DMS 273 (cell line): ENCODE data around the gene CHPF.

ENCODE experiments used
- DNase-seq: peaks from one replicate; lab custom pipeline; 2025; ENCODE audit not compliant: unreplicated experiment; lab: John Stamatoyannopoulos, UW

CHPF gene

DNA sequence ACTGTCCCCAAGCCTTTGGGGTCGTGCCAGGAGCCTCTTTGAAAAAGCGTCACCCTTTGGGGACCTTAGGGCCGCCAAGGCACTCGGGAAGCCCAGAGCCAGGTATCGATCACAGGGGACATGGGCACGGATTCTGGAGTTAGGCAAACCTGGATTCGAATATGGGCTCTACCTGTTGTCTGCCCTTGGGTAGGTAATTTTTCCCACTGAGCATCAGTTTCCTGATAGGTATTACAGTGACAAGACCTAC lies 9.5 kb upstream of the CHPF start:
- DNase-seq: no peak

DNA sequence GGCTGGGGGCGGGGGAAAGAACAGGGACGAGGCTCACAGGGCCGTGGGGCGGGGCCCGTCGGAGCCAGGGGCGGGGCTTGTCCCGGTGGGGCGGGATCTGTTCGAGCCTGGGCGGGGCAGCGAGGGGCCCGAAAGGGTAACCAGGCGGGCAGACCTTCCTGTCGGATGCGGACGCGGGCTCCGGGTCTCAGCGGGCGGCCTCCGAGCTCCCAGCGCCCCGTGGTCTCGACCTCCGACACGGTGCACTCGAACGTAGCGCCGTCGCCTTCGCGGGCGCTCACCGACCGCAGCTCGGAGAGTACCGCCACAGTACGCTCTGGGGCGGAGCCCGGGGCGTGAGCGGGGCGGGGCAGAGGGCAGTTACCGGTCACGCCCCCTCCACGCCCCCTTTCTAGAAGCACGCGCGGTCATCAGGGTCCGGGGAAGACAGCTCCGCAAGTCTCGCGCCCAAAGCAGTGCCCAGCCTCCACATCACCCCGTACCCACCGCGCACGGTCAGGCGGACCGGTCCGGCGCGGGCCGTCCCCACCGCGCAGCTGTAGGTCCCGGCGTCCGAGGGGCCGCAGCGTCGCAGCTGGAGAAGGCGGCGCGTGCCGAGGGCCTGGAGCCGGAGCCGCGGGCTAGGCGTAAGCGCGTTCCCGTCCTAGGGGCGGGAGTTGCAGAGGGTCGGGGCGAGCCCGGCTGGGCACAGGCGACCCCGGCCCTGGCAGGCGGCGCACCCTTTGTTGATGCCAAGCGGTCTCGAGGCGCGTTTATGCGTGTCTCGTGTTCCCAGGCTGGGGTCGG lies 9.0 kb upstream of the CHPF start:
- peak; percentile 94 for DNase-seq

GRCh38 chr2:219551441-219552381 lies 8.1 kb upstream of the CHPF start:
- peak; percentile 41 for DNase-seq

DNA sequence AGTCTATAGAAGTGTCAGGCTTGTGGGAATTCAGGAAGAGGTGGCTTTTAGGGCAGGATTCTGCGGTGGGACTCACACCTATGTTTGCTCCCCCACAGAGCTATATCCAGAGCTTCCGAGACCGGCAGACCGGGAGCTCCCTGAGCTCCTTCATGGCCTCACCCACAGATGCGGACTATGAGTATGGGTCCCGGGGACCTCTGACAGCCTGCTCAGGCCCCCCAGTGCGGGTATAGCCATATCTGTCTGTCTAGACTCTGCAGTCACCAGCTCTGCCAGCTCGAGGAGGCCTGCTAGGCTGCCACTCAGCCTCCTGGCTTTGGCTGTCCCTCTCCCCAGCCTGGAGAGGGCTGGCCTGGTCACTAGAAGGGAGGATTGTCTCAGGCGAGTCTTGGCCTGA lies 6.0 kb upstream of the CHPF start:
- no peak for DNase-seq

- no peak for DNase-seq
These were observed 5.4 kb upstream of the CHPF start for GRCh38 chr2:219548990-219549389.

DNA sequence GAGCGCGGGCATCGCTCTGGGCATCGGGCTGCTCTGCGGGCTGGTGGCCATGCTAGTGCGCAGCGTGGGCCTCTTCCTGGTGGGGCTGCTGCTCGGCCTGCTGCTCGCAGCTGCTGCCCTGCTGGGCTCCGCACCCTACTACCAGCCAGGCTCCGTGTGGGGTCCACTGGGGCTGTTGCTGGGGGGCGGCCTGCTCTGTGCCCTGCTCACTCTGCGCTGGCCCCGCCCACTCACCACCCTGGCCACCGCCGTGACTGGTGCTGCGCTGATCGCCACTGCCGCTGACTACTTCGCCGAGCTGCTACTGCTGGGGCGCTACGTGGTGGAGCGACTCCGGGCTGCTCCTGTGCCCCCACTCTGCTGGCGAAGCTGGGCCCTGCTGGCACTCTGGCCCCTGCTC lies 4.0 kb upstream of the CHPF start:
- DNase-seq: no peak

DNA sequence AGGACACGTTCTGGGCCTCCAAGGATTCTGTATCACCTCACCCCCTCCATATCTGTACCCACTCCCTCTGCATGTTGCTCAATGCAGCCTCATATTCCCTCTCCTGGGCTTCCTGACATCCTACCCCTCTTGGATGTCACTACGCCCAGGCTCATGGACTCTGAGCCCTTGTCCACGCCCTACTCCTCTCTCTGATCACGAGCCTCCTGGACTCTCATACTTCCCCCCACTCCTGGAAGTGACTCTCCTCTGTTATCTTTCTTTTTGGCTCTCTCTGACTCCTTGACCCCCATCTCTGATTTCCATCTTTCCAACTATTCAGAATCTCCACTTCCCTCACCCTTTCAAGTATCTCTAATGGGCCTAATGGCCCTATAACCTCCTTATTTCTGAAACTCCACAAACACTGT lies 2.3 kb upstream of the CHPF start:
- DNase-seq: no peak

DNA sequence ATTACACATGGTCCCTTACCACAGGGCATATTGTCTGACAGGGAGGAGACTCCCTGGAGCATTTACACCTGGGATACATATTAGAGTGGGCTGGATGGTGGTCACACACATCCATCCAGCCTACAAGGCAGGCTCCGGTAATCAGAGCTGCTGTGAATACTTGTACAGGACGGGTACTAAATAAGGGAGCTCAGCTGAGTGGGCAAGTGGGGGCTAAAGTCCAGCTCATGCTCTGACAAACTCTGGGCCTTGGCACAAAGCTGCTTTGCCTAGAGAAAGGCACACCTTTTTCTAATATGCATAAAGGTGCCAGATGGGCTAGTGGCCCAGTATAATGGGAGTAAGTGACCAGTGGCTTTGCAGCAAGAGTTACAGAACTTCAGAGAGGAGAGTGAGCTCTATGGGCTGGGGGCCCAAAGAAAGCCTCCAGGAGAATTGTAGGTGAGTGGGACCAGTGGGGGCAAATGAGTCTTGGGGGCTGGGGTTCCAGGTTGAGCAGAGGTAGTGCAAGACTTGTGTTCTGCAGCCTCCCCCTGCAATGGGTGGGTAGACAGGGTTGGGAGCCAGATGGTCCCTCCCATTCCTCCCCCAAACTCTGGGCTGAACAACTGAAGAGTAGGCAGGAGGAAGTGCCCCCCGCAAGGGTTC lies 1.8 kb upstream of the CHPF start:
- DNase-seq: no peak

DNA sequence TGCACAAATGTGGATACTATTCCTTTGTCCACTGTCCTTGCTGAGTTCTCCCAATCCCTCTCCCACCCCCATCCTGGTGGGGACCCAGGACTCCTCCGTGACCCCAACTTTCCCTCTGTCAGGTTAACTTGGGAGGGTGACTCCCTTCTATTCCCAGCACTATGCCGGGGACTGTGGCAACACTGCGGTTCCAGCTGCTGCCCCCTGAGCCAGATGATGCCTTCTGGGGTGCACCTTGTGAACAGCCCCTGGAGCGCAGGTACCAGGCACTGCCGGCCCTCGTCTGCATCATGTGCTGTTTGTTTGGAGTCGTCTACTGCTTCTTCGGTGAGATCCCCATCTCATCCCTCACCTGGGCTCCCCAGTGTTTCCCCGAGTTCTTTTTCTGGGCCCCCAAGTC lies 958 bp upstream of the CHPF start:
- DNase-seq: no peak

- peak; percentile 82 for DNase-seq
These were observed 546 bp downstream of the CHPF start for GRCh38 chr2:219542931-219543595.

DNA sequence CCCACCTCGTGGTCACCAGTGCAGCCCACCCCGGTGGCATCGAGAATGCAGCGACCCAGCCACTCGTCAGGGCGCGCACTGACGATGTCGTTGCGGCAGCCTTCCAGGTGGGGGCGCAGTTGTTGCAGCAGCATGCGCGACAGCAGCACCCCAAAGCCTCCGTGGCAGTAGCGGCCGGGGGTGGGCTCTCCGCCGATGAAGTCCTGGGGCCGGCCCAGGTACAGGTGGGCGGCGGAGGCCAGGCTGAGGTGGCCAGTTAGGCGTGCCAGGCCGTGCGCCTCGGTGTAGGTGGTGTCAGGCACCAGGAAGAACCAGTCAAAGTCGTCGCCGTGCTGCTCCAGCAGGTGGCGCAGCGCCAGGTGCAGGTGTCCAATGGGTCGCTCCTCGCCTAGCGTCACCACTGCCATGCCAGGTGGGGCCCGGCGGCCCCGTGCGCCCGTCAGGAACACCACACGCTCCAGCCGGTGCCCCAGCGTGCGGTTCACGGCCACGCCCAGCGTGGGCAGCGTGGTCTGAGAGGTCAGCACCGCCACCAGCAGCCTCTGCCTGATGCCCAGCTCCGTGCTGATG lies 1.9 kb downstream of the CHPF start:
- DNase-seq: peak; percentile 89

DNA sequence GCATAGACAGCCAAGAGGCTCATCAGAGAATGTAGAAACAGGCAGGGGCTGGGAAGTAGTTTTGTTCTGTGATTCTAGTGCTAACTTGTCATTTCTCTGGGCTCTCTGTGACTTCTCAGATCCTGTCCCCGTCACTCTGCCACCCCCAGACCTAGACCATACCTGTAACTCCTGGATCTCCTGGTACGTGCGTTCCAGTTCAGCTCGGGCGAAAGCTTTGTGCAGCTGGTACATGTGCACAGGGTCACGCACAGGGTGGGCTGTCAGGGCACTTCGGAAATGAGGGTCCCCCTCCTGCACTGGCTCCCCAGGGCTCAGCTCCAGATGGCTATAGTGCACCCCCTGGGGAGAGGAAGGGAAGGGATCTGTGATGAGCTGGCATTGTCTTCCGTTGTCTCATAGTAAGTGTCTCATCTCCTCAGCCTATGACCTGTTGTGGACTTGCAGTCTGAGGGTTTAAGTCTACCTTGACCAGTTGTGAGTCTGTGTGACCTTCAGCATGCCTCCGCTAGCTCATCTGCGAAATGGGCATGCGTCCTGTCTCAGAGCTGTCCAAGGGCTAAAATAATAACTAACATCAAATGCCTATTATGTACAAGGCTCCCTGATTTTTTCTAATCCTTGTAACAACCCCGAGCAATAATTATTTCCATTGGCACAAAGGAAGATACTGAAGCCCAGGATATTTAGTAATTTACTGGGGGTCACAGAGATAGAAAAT lies 2.7 kb downstream of the CHPF start:
- DNase-seq: no peak

- DNase-seq: no peak
These were observed 3.5 kb downstream of the CHPF start for GRCh38 chr2:219539926-219540678.

DNA sequence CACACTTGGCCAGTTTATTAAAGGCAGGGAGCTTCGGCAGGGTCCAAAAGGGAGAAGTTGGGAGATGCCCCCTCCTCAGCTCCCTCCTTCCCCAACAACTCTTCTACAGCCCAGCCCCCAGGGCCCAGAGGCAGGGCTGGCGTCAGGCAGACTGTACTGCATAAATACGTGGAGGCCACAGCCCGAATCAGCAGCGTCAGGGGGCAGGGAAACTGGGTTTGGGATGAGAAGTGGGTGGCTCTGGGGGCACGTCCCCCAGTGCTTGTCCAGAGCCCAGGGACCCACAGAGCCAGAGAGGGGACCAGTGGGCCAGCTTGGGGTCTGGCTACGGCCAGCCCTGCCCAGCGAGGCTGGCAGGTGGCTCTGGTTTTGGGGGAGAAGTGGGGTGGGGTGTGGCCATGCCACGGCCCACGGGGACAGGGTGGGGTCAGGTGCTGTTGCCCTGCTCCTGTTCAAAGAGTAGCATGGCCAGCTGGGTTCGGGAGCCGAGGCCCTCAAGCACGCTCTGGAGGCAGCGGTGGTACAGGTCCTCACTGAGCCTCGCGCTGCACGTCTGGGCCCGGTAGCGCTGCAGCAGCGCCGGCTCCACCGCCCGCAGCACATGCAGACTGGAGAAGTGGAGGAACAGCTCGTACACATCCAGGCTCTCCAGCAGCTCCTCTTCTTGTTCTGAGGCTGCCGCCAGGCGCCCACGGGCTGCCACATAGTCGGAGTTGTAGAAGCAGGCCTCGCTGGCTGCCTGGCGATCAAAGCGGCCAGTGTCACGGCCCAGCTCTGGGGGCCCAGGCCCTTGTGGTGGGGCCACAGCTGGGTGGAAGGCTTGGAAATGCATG lies 4.4 kb downstream of the CHPF start:
- DNase-seq: no peak

- peak; percentile 63 for DNase-seq
These were observed 5.1 kb downstream of the CHPF start for GRCh38 chr2:219538504-219538951.

DNA sequence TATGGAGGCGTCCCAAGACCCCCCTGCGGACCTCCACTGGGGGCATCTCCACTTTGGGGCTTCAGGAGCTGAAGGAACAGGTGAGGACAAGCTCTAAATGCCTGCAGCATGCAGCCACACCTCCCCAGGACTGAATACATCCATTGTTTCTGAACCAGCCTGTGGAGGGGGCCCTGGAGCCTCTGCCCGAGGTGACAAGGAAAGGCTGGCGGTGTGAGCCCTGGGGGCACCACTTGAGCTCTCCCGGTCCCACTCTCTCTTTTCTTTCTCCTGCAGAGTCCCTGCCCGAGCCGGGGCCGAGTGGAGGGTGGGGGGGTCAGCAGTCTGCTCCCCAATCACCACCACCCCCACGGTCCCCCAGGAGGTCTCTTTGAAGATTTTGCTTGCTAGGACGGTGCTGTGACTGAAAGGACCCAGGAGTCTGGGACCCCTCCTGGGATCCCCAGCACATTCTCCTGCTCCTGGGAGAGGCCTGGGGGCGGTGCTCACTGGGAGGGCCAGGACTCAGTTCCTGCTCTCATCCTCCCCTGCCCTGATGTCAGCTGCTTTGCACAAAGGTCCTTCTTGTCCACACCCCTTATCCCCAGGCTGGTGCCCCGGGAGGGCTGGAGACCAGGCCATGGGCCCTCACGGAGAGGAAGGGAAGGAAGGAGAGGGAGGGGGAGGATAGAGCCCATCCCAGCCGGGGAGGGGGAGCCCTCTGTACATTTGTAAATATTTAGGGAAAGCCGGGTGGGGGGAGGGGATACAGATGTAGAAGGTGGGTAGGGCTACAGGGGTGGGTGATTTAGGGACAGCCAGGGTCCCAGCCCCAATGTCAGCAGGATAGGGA lies 5.7 kb downstream of the CHPF start:
- peak; percentile 43 for DNase-seq

GRCh38 chr2:219536967-219537366 lies 6.6 kb downstream of the CHPF start:
- no peak for DNase-seq

- no peak for DNase-seq
These were observed 7.2 kb downstream of the CHPF start for GRCh38 chr2:219536425-219536824.
